Neural progenitor cell (in vitro differentiated cells): ENCODE measurements around the gene CAPN14.

ENCODE experiments used
- EZH2 ChIP-seq: fragments of 200-600 bp; sonication (generic); IDR thresholded peaks from 2 replicates; pipeline ENCODE4 v1.6.1; 2017; ENCODE audit warnings: antibody characterized with exemption, mild to moderate bottlenecking, moderate library complexity
- TF ChIP-seq, protein P1 (sequence below): fragments of 200-600 bp; sonication (generic); IDR thresholded peaks from 2 replicates; pipeline ENCODE4 v1.5.1; 2017; ENCODE audit warnings: antibody characterized with exemption, mild to moderate bottlenecking

DNA sequence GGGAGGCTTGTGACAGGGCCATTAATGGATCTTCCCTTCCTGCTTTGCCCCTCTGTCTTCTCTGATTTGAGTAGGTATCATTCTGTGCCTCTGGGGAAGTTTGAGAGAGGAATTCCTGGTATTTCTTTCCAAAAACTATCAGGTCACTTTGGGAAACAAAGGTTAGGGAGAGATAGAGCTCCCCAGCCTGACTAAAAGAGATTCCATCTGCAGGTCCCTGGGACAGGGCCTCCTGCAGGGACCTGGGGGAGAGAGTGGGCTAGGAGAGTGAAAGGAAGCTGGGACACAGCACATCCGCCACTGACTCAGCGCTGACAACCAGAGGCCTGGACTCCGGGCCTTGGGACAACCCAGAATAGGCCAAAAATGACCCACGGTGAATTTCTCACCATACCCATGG, 85.4 kb downstream of the CAPN14 start:
- TF ChIP-seq, protein P1, sequence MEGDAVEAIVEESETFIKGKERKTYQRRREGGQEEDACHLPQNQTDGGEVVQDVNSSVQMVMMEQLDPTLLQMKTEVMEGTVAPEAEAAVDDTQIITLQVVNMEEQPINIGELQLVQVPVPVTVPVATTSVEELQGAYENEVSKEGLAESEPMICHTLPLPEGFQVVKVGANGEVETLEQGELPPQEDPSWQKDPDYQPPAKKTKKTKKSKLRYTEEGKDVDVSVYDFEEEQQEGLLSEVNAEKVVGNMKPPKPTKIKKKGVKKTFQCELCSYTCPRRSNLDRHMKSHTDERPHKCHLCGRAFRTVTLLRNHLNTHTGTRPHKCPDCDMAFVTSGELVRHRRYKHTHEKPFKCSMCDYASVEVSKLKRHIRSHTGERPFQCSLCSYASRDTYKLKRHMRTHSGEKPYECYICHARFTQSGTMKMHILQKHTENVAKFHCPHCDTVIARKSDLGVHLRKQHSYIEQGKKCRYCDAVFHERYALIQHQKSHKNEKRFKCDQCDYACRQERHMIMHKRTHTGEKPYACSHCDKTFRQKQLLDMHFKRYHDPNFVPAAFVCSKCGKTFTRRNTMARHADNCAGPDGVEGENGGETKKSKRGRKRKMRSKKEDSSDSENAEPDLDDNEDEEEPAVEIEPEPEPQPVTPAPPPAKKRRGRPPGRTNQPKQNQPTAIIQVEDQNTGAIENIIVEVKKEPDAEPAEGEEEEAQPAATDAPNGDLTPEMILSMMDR = no peak
- TF ChIP-seq EZH2 = no peak
